OCI-LY1 (cell line): ENCODE results near the gene F2R.

Source experiments
- H2AFZ ChIP-seq: fragments of 200-600 bp; sonication (generic), shearing (Covaris generic); 2 replicates; pipeline ENCODE4 v1.6.0; 2014; ENCODE audit warnings: antibody characterized with exemption, mild to moderate bottlenecking, low read length
- H3F3A ChIP-seq: fragments of 200-600 bp; sonication (generic), shearing (Covaris generic); 2 replicates; pipeline ENCODE4 v1.6.0; 2014; ENCODE audit warnings: mild to moderate bottlenecking, antibody characterized with exemption, low read length, moderate library complexity; ENCODE audit not compliant: insufficient read depth
- H3K27ac ChIP-seq: fragments of 200-600 bp; sonication (generic); 2 replicates; pipeline ENCODE4 v1.5.1; 2014; ENCODE audit warnings: low read length, mixed run types, mild to moderate bottlenecking, low read depth; ENCODE audit not compliant: poor library complexity, severe bottlenecking
- H3K27me3 ChIP-seq: fragments of 200-600 bp; sonication (generic); 2 replicates; pipeline ENCODE4 v1.6.0; 2014; ENCODE audit warnings: antibody characterized with exemption, mild to moderate bottlenecking, low read length, moderate library complexity; ENCODE audit not compliant: insufficient read depth
- H3K36me3 ChIP-seq: fragments of 200-600 bp; sonication (generic); 2 replicates; pipeline ENCODE4 v1.6.1; 2014; ENCODE audit warnings: mild to moderate bottlenecking, antibody characterized with exemption, low read length, moderate library complexity, mixed read lengths; ENCODE audit not compliant: insufficient read depth
- H3K4me1 ChIP-seq: fragments of 200-600 bp; sonication (generic); 2 replicates; pipeline ENCODE4 v1.5.1; 2014; ENCODE audit warnings: mild to moderate bottlenecking, low read length, moderate library complexity; ENCODE audit not compliant: insufficient read depth, severe bottlenecking
- H3K4me2 ChIP-seq: fragments of 200-600 bp; sonication (generic), shearing (Covaris generic); 2 replicates; pipeline ENCODE4 v1.6.1; 2014; ENCODE audit warnings: low read length
- H3K4me3 ChIP-seq: fragments of 200-600 bp; sonication (generic); 2 replicates; pipeline ENCODE4 v1.5.1; 2014; ENCODE audit warnings: low read length, low read depth, mild to moderate bottlenecking, mixed read lengths; ENCODE audit not compliant: poor library complexity, severe bottlenecking
- H3K79me2 ChIP-seq: fragments of 200-600 bp; shearing (Covaris generic); 2 replicates; pipeline ENCODE4 v1.6.1; 2016; ENCODE audit warnings: mixed run types, low read length, mixed read lengths; ENCODE audit not compliant: insufficient read depth
- H3K9ac ChIP-seq: fragments of 200-600 bp; sonication (generic), shearing (Covaris generic); 2 replicates; pipeline ENCODE4 v1.6.1; 2014; ENCODE audit warnings: mild to moderate bottlenecking, low read length, mixed read lengths
- H3K9me2 ChIP-seq: fragments of 200-600 bp; sonication (generic), shearing (Covaris generic); 2 replicates; pipeline ENCODE4 v1.6.1; 2014; ENCODE audit warnings: low read depth, mild to moderate bottlenecking, low read length, mixed read lengths
- H3K9me3 ChIP-seq: fragments of 200-600 bp; shearing (Covaris generic); 2 replicates; pipeline ENCODE4 v1.6.1; 2014; ENCODE audit warnings: low read length, mixed read lengths
- H4K20me1 ChIP-seq: fragments of 200-600 bp; sonication (generic), shearing (Covaris generic); 2 replicates; pipeline ENCODE4 v1.6.0; 2016; ENCODE audit warnings: mild to moderate bottlenecking, low read length; ENCODE audit not compliant: insufficient read depth
- EZH2 ChIP-seq: fragments of 200-600 bp; sonication (generic), shearing (Covaris generic); IDR thresholded peaks from 2 replicates; pipeline ENCODE4 v1.8.0; 2017; ENCODE audit warnings: borderline replicate concordance, mixed run types, mild to moderate bottlenecking, antibody characterized with exemption, low read length, moderate library complexity, mixed read lengths
- TF ChIP-seq, protein P1 (sequence below): fragments of 200-600 bp; sonication (generic), shearing (Covaris generic); IDR thresholded peaks from 2 replicates; pipeline ENCODE4 v1.5.1; 2017; ENCODE audit warnings: mild to moderate bottlenecking, antibody characterized with exemption, low read length, moderate library complexity, mixed read lengths

The F2R gene

DNA sequence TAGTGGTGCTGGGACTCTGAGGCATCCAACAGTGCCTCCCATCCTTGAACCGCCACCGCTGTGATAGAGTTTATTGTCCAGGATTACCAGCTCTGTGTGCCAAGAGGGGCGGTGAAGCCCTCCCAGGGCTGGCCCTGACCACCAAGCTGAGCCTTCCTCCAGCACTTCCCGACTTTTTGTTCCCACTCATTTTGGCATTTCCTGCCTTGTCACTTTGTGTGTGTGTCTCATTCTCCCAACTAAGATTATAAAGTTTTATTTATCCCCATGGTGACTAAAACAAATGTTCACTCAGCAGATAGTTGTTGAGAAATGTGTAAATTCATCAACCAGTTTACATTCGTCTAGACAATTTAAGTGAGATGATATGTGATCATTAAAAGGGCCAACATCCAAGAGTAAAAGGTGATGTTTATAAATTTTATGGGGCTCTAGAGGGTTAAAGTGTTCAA is 2.5 kb downstream of the F2R start:
- H3K4me2 ChIP-seq, result no peak overlapping the region

DNA sequence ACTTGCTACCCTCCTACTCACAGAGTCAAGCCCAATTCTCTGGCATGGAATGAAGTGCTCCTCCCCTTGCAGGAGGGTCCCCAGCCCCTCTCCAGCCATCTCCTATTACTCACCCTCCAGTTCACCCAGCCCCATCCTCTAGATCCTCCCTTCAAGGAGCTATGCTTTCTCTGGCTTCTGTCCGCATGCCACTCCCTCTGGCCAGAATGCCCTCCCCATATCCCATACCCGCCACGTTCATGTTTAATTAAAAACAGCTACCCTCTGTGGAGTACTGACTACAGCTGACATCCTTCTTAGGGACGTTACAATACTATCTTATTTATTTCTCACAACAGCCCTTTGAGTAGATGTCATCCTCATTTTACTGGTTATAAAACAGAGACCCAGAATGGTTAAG is 3.0 kb downstream of the F2R start:
- no peak overlapping the region for H3K4me3 ChIP-seq
- no peaks in the 10 kb centered on the region for H3K4me1 ChIP-seq
- H3K9me2 ChIP-seq, result no peaks in the 10 kb centered on the region
- H3K79me2 ChIP-seq, result no peaks in the 10 kb centered on the region
- H3K9ac ChIP-seq, result no peak overlapping the region
- no peak overlapping the region for H3K4me2 ChIP-seq
- no peaks in the 10 kb centered on the region for H3K9me3 ChIP-seq
- no peak overlapping the region for H2AFZ ChIP-seq
- TF ChIP-seq EZH2, result no peak
- TF ChIP-seq, protein P1, sequence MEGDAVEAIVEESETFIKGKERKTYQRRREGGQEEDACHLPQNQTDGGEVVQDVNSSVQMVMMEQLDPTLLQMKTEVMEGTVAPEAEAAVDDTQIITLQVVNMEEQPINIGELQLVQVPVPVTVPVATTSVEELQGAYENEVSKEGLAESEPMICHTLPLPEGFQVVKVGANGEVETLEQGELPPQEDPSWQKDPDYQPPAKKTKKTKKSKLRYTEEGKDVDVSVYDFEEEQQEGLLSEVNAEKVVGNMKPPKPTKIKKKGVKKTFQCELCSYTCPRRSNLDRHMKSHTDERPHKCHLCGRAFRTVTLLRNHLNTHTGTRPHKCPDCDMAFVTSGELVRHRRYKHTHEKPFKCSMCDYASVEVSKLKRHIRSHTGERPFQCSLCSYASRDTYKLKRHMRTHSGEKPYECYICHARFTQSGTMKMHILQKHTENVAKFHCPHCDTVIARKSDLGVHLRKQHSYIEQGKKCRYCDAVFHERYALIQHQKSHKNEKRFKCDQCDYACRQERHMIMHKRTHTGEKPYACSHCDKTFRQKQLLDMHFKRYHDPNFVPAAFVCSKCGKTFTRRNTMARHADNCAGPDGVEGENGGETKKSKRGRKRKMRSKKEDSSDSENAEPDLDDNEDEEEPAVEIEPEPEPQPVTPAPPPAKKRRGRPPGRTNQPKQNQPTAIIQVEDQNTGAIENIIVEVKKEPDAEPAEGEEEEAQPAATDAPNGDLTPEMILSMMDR, result no peak
- no peaks in the 10 kb centered on the region for H4K20me1 ChIP-seq
- H3K27me3 ChIP-seq, result no peaks in the 10 kb centered on the region
- H3K36me3 ChIP-seq, result no peaks in the 10 kb centered on the region
- no peaks in the 10 kb centered on the region for H3F3A ChIP-seq
- H3K27ac ChIP-seq, result no peak overlapping the region

More for the DNA sequence above, 2.5 kb downstream of the F2R start:
- H3F3A ChIP-seq, result no peaks in the 10 kb centered on the region
- no peaks in the 10 kb centered on the region for H3K9me3 ChIP-seq
- H3K4me3 ChIP-seq, result no peak overlapping the region
- no peaks in the 10 kb centered on the region for H3K9me2 ChIP-seq
- H3K4me1 ChIP-seq, result no peaks in the 10 kb centered on the region
- H2AFZ ChIP-seq, result no peak overlapping the region
- H4K20me1 ChIP-seq, result no peaks in the 10 kb centered on the region
- H3K27me3 ChIP-seq, result no peaks in the 10 kb centered on the region
- H3K79me2 ChIP-seq, result no peaks in the 10 kb centered on the region
- H3K9ac ChIP-seq, result no peak overlapping the region
- no peak overlapping the region for H3K27ac ChIP-seq
- H3K36me3 ChIP-seq, result no peaks in the 10 kb centered on the region
- TF ChIP-seq, protein P1, result no peak
- no peak for TF ChIP-seq EZH2

DNA sequence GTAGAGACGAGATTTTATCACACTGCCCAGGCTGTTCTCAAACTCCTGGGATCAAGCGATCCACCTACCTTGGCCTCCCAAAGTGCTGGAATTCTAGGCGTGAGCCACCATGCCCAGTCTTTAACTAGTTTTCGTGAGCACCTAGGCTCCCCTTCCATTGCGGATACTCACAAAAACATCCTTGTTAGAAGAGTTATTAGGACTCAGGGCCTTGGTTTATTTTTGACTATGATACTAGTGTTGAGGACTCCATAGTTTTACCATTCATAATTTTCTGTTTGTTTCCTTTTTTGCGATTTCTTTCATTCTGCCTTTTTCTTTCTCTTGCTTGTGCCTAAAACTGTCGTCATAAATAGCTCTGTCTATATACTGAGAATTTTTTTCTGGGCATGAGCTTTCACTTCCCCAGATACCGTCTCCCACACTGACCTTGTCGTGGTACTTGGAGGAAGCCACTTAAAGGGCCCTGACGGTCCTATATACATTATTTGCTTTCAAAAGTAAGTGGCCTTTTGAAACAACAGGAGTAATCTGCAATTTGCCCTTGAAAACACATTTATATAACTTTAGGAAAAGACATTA is 5.2 kb downstream of the F2R start:
- Histone ChIP-seq H2AFZ (no peak overlapping the region), H3K9me2 (no peaks in the 10 kb centered on the region), H3K27me3 (no peaks in the 10 kb centered on the region), H3K36me3 (no peaks in the 10 kb centered on the region), H3K9me3 (no peaks in the 10 kb centered on the region), H3F3A (no peaks in the 10 kb centered on the region), H4K20me1 (no peaks in the 10 kb centered on the region), H3K9ac (no peak overlapping the region), H3K27ac (no peak overlapping the region), H3K4me1 (no peaks in the 10 kb centered on the region), H3K4me3 (no peak overlapping the region), H3K79me2 (no peaks in the 10 kb centered on the region), H3K4me2 (no peak overlapping the region)
- no peak for TF ChIP-seq EZH2
- TF ChIP-seq, protein P1, result no peak
